NT2/D1 (cell line): Measurements from ENCODE around the gene GABRA4.

Experiments
- DNase-seq: peaks from one replicate; pipeline ENCODE4 v3.0.0-alpha.2; 2011; ENCODE audit warnings: low read depth, low spot score
- H3K27me3 ChIP-seq: 2 replicates; pipeline ENCODE4 v1.6.0; 2011; ENCODE audit warnings: mild to moderate bottlenecking; ENCODE audit not compliant: insufficient read length, insufficient read depth
- H3K36me3 ChIP-seq: 2 replicates; pipeline ENCODE4 v1.6.1; 2011; ENCODE audit warnings: mild to moderate bottlenecking, low read length, mixed read lengths; ENCODE audit not compliant: insufficient read depth, insufficient read length
- H3K4me1 ChIP-seq: 2 replicates; pipeline ENCODE4 v1.5.1; 2011; ENCODE audit not compliant: insufficient read depth, insufficient read length
- H3K4me3 ChIP-seq: 2 replicates; pipeline ENCODE4 v1.5.1; 2011; ENCODE audit warnings: low read depth; ENCODE audit not compliant: insufficient read length
- H3K9ac ChIP-seq: 2 replicates; pipeline ENCODE4 v1.6.0; 2011; ENCODE audit warnings: low read depth; ENCODE audit not compliant: insufficient read length
- H3K9me3 ChIP-seq: 2 replicates; pipeline ENCODE4 v1.5.1; 2011; ENCODE audit warnings: mild to moderate bottlenecking, low read length; ENCODE audit not compliant: insufficient read depth
- SUZ12 ChIP-seq: IDR thresholded peaks from 2 replicates; pipeline ENCODE4 v1.6.1; 2011; ENCODE audit not compliant: insufficient read length, insufficient read depth; ENCODE audit errors: extremely low read depth
- YY1 ChIP-seq: IDR thresholded peaks from 2 replicates; pipeline ENCODE4 v1.6.1; 2011; ENCODE audit not compliant: insufficient read length, insufficient read depth
- ZNF274 ChIP-seq: IDR thresholded peaks from 2 replicates; pipeline ENCODE4 v1.6.1; 2011; ENCODE audit warnings: mild to moderate bottlenecking, low read depth, low read length

GABRA4 gene

GRCh38 chr4:47017494-47017893, 24.1 kb upstream of the GABRA4 start:
- no peak overlapping the region for H3K9ac ChIP-seq
- TF ChIP-seq SUZ12: no peak
- no peak for TF ChIP-seq YY1
- no peak for TF ChIP-seq ZNF274
- H3K4me3 ChIP-seq: no peak overlapping the region
- no peaks in the 10 kb centered on the region for H3K4me1 ChIP-seq
- H3K36me3 ChIP-seq: no peaks in the 10 kb centered on the region
- no peaks in the 10 kb centered on the region for H3K9me3 ChIP-seq
- no peak for DNase-seq
- H3K27me3 ChIP-seq: no peaks in the 10 kb centered on the region

GRCh38 chr4:47017081-47017480, 23.7 kb upstream of the GABRA4 start:
- no peak for DNase-seq
- no peaks in the 10 kb centered on the region for H3K9me3 ChIP-seq
- no peaks in the 10 kb centered on the region for H3K27me3 ChIP-seq
- no peak overlapping the region for H3K4me3 ChIP-seq
- TF ChIP-seq ZNF274 (no peak), YY1 (no peak), SUZ12 (no peak)
- H3K36me3 ChIP-seq: no peaks in the 10 kb centered on the region
- H3K4me1 ChIP-seq: no peaks in the 10 kb centered on the region
- no peak overlapping the region for H3K9ac ChIP-seq

GRCh38 chr4:47013373-47013772, 20.0 kb upstream of the GABRA4 start:
- Histone ChIP-seq H3K9ac (no peak overlapping the region), H3K4me1 (no peaks in the 10 kb centered on the region), H3K27me3 (no peaks in the 10 kb centered on the region), H3K9me3 (no peaks in the 10 kb centered on the region), H3K4me3 (no peak overlapping the region), H3K36me3 (no peaks in the 10 kb centered on the region)
- no peak for DNase-seq
- no peak for TF ChIP-seq ZNF274
- TF ChIP-seq SUZ12: no peak
- no peak for TF ChIP-seq YY1

- H3K27me3 ChIP-seq: no peaks in the 10 kb centered on the region
- TF ChIP-seq SUZ12 (no peak), YY1 (no peak), ZNF274 (no peak)
- H3K36me3 ChIP-seq: no peaks in the 10 kb centered on the region
- H3K4me3 ChIP-seq: no peak overlapping the region
- H3K4me1 ChIP-seq: no peaks in the 10 kb centered on the region
- no peaks in the 10 kb centered on the region for H3K9me3 ChIP-seq
- H3K9ac ChIP-seq: no peak overlapping the region
- DNase-seq: no peak
These were observed 19.3 kb upstream of the GABRA4 start for GRCh38 chr4:47012676-47013075.

GRCh38 chr4:47010912-47011446, 17.6 kb upstream of the GABRA4 start:
- H3K36me3 ChIP-seq: no peaks in the 10 kb centered on the region
- TF ChIP-seq ZNF274 (no peak), YY1 (no peak), SUZ12 (no peak)
- no peak overlapping the region for H3K9ac ChIP-seq
- no peak for DNase-seq
- no peaks in the 10 kb centered on the region for H3K4me1 ChIP-seq
- H3K4me3 ChIP-seq: no peak overlapping the region
- H3K27me3 ChIP-seq: no peaks in the 10 kb centered on the region
- no peaks in the 10 kb centered on the region for H3K9me3 ChIP-seq

- no peaks in the 10 kb centered on the region for H3K27me3 ChIP-seq
- H3K4me1 ChIP-seq: no peaks in the 10 kb centered on the region
- no peaks in the 10 kb centered on the region for H3K9me3 ChIP-seq
- H3K9ac ChIP-seq: no peak overlapping the region
- no peak overlapping the region for H3K4me3 ChIP-seq
- no peak for DNase-seq
- no peaks in the 10 kb centered on the region for H3K36me3 ChIP-seq
- TF ChIP-seq ZNF274 (no peak), SUZ12 (no peak), YY1 (no peak)
These were observed 17.0 kb upstream of the GABRA4 start for GRCh38 chr4:47010347-47010911.

- Histone ChIP-seq H3K9ac (no peak overlapping the region), H3K4me3 (no peak overlapping the region), H3K4me1 (no peaks in the 10 kb centered on the region), H3K27me3 (no peaks in the 10 kb centered on the region), H3K36me3 (no peaks in the 10 kb centered on the region), H3K9me3 (no peaks in the 10 kb centered on the region)
- DNase-seq: no peak
- no peak for TF ChIP-seq SUZ12
- TF ChIP-seq ZNF274: no peak
- no peak for TF ChIP-seq YY1
These were observed 9.2 kb upstream of the GABRA4 start for GRCh38 chr4:47002580-47002979.
